Amniotic epithelial cell (primary cell): ENCODE data around the gene PPP2R2B.

Experiments used
- DNase-seq: peaks from one replicate; pipeline ENCODE4 v3.0.0-alpha.2; 2010; ENCODE audit warnings: low read depth

Gene PPP2R2B

GRCh38 chr5:146548781-146549449 lies 329.6 kb downstream of the PPP2R2B start:
- DNase-seq: peak; percentile 6

- no peak for DNase-seq
Measured at GRCh38 chr5:146544232-146544631, 334.3 kb downstream of the PPP2R2B start.

GRCh38 chr5:146541958-146542849 lies 336.4 kb downstream of the PPP2R2B start:
- DNase-seq: peak; percentile 48

GRCh38 chr5:146540414-146540813 lies 338.1 kb downstream of the PPP2R2B start:
- DNase-seq: peak; percentile 21

GRCh38 chr5:146539973-146540372 lies 338.6 kb downstream of the PPP2R2B start:
- no peak for DNase-seq

GRCh38 chr5:146538432-146538831 lies 340.1 kb downstream of the PPP2R2B start:
- DNase-seq: no peak

- no peak for DNase-seq
Measured at GRCh38 chr5:146533882-146534281, 344.7 kb downstream of the PPP2R2B start.

- peak; percentile 47 for DNase-seq
Measured at GRCh38 chr5:146533260-146533857, 345.2 kb downstream of the PPP2R2B start.
